ENCODE measurements around the gene OVOL1.

The OVOL1 gene

GRCh38 chr11:65808744-65809341 lies 22.0 kb downstream of the OVOL1 start:
- Histone ChIP-seq H3K27me3 (ENCODE audit: low read depth, low read length) (peaks cover 14% of the 10 kb centered on the region), H3K9me3 (ENCODE audit: insufficient read depth, low read length) (no peaks in the 10 kb centered on the region), H3K4me3 (ENCODE audit: low read length) (no peak overlapping the region), H2AFZ (ENCODE audit: low read depth, low read length) (no peak overlapping the region), H3K79me2 (ENCODE audit: low read length) (no peaks in the 10 kb centered on the region), H3K36me3 (replicated peaks; ENCODE audit: low read depth, low read length) (no peaks in the 10 kb centered on the region), H3K27ac (ENCODE audit: low read length) (no peak overlapping the region), H3K9ac (ENCODE audit: low read length) (no peak overlapping the region), H3K4me2 (ENCODE audit: low read length) (no peak overlapping the region), H4K20me1 (ENCODE audit: insufficient read depth, low read length) (no peaks in the 10 kb centered on the region), H3K4me1 (ENCODE audit: low read length) (no peaks in the 10 kb centered on the region)
- TF ChIP-seq EZH2phosphoT487 (IDR thresholded peaks at IDR 0.05; ENCODE audit: low read depth) (no peak), CTCF (IDR thresholded peaks at IDR 0.05; ENCODE audit: low read depth, low read length) (no peak)

- Histone ChIP-seq H3K27ac (ENCODE audit: low read length) (no peak overlapping the region), H3K9me3 (ENCODE audit: insufficient read depth, low read length) (no peaks in the 10 kb centered on the region), H3K4me1 (ENCODE audit: low read length) (no peaks in the 10 kb centered on the region), H2AFZ (ENCODE audit: low read depth, low read length) (no peak overlapping the region), H3K4me2 (ENCODE audit: low read length) (no peak overlapping the region), H3K36me3 (replicated peaks; ENCODE audit: low read depth, low read length) (no peaks in the 10 kb centered on the region), H4K20me1 (ENCODE audit: insufficient read depth, low read length) (no peaks in the 10 kb centered on the region), H3K9ac (ENCODE audit: low read length) (no peak overlapping the region), H3K4me3 (ENCODE audit: low read length) (no peak overlapping the region), H3K27me3 (ENCODE audit: low read depth, low read length) (peaks cover 10% of the 10 kb centered on the region; the same call in 1 of the 2 replicates), H3K79me2 (ENCODE audit: low read length) (no peaks in the 10 kb centered on the region)
- TF ChIP-seq EZH2phosphoT487 (IDR thresholded peaks at IDR 0.05; ENCODE audit: low read depth) (no peak), CTCF (IDR thresholded peaks at IDR 0.05; ENCODE audit: low read depth, low read length) (no peak)
These were observed 22.6 kb downstream of the OVOL1 start for GRCh38 chr11:65809496-65809895.

GRCh38 chr11:65810046-65810868 lies 23.4 kb downstream of the OVOL1 start:
- Histone ChIP-seq H3K4me2 (ENCODE audit: low read length) (no peak overlapping the region), H3K27me3 (ENCODE audit: low read depth, low read length) (peaks cover 10% of the 10 kb centered on the region; the same call in 1 of the 2 replicates), H3K9me3 (ENCODE audit: insufficient read depth, low read length) (no peaks in the 10 kb centered on the region), H3K4me3 (ENCODE audit: low read length) (no peak overlapping the region), H3K9ac (ENCODE audit: low read length) (no peak overlapping the region), H2AFZ (ENCODE audit: low read depth, low read length) (no peak overlapping the region), H3K4me1 (ENCODE audit: low read length) (no peaks in the 10 kb centered on the region), H3K27ac (ENCODE audit: low read length) (no peak overlapping the region), H3K36me3 (replicated peaks; ENCODE audit: low read depth, low read length) (no peaks in the 10 kb centered on the region), H4K20me1 (ENCODE audit: insufficient read depth, low read length) (no peaks in the 10 kb centered on the region), H3K79me2 (ENCODE audit: low read length) (no peaks in the 10 kb centered on the region)
- no peak for TF ChIP-seq EZH2phosphoT487 (IDR thresholded peaks at IDR 0.05; ENCODE audit: low read depth)
- TF ChIP-seq CTCF (IDR thresholded peaks at IDR 0.05; ENCODE audit: low read depth, low read length), result 0 out of 2 replicates have a peak, but pooled peaks have one; percentile 6

GRCh38 chr11:65811764-65812475 lies 25.1 kb downstream of the OVOL1 start:
- no peak for TF ChIP-seq CTCF (IDR thresholded peaks at IDR 0.05; ENCODE audit: low read depth, low read length)
- no peak for TF ChIP-seq EZH2phosphoT487 (IDR thresholded peaks at IDR 0.05; ENCODE audit: low read depth)
- no peaks in the 10 kb centered on the region for H3K79me2 ChIP-seq (ENCODE audit: low read length)
- H3K4me1 ChIP-seq (ENCODE audit: low read length), result peaks cover 2% of the 10 kb centered on the region; the same call in 1 of the 2 replicates
- no peak overlapping the region for H3K9ac ChIP-seq (ENCODE audit: low read length)
- no peaks in the 10 kb centered on the region for H3K9me3 ChIP-seq (ENCODE audit: insufficient read depth, low read length)
- no peak overlapping the region for H3K27ac ChIP-seq (ENCODE audit: low read length)
- H3K4me2 ChIP-seq (ENCODE audit: low read length), result no peak overlapping the region
- H2AFZ ChIP-seq (ENCODE audit: low read depth, low read length), result no peak overlapping the region
- peaks cover 10% of the 10 kb centered on the region; the same call in 1 of the 2 replicates for H3K27me3 ChIP-seq (ENCODE audit: low read depth, low read length)
- H4K20me1 ChIP-seq (ENCODE audit: insufficient read depth, low read length), result no peaks in the 10 kb centered on the region
- no peaks in the 10 kb centered on the region for H3K36me3 ChIP-seq (replicated peaks; ENCODE audit: low read depth, low read length)
- H3K4me3 ChIP-seq (ENCODE audit: low read length), result no peak overlapping the region
